ENCODE measurements around the gene ACSL1.

- no peak for TF ChIP-seq BHLHE40 (IDR thresholded peaks at IDR 0.05; ENCODE audit: borderline replicate concordance)
- no peak for TF ChIP-seq FOXK2 (IDR thresholded peaks at IDR 0.05)
- no peak for TF ChIP-seq PKNOX1 (IDR thresholded peaks at IDR 0.05)
- TF ChIP-seq ZNF384 (IDR thresholded peaks at IDR 0.05) = no peak
- no peak for TF ChIP-seq FOXM1 (IDR thresholded peaks at IDR 0.05; ENCODE audit: borderline replicate concordance)
- no peak for TF ChIP-seq CTBP1 (IDR thresholded peaks at IDR 0.05; ENCODE audit: borderline replicate concordance)
- TF ChIP-seq SUZ12 (IDR thresholded peaks at IDR 0.05) = no peak
- TF ChIP-seq SP1 (IDR thresholded peaks at IDR 0.05) = no peak
- no peak for TF ChIP-seq FOXA1 (IDR thresholded peaks at IDR 0.05)
Observed at GRCh38 chr4:184868623-184869022, 42.9 kb upstream of the ACSL1 start.

Data from HEK293T (cell line).